ENCODE data around the gene NEMP2. TPM values are rescaled to one million over a fixed set of nuclear protein-coding genes. Genes with fewer than 3 reads are reported as not detected.

Gene NEMP2
- total RNA-seq, 2 experiments from 2014 or later, result 11.6 to 12.2 TPM

DNA sequence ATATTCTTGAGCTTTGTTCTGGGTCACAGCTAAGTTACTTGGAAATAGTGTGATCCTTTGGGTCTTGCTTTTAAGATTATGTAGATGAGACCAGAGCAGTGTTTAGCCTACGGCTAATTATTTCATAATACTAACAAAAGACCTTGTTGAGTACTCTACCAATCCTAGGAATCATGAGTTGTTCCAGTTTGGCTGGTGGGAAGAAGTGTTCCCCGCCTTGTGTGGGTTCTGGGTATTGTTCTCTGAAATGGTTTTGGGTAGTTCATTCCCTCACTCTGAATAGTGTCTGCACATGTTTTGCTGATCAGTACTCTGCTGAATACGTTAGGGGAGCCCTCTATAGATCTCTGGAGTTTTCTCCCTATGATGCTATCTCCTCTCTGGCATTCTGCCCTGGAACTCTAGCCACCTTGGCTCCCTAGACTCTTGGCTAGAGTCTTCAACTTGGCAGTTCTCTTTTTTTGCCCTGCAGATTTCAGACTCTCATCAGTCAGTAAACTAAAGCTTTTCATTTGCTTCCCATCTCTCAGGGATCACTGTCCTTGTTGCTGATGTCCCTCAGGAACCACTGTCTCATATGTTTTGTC is 48.4 kb downstream of the NEMP2 start:
- ChIA-PET CTCF (no interaction called here), POLR2A (no interaction called here)
- no peak for TF ChIP-seq CTCF (IDR thresholded peaks at IDR 0.05)
- Mint-ChIP-seq H3K9me3 (no peaks in the 10 kb centered on the region), H3K27ac (peak overlapping the region; percentile 41), H3K36me3 (ENCODE audit: low read depth) (peaks cover 82% of the 10 kb centered on the region), H3K4me3 (no peak overlapping the region), H3K4me1 (ENCODE audit: low read depth) (peaks cover 47% of the 10 kb centered on the region), H3K27me3 (no peaks in the 10 kb centered on the region)
- DNase-seq, result no peak
- intact Hi-C loops (cut with DNase I, micrococcal nuclease), result loop anchor here in 1 of 2 experiments (10.0 kb wide), 1 partner anchor 101 kb away; no protein-coding TSS in a partner anchor
- H3K36me3 ChIP-seq (ENCODE audit: insufficient read depth, low read length), result peaks cover 27% of the 10 kb centered on the region
- peaks cover 4% of the 10 kb centered on the region for H3K4me1 ChIP-seq (ENCODE audit: insufficient read depth, low read length)
- no peaks in the 10 kb centered on the region for H3K9me3 ChIP-seq (ENCODE audit: control insufficient read depth in 1 of 2, insufficient read depth in 1 of 2, low read length in 2 of 2)
- no peaks in the 10 kb centered on the region for H3K27me3 ChIP-seq (ENCODE audit: control insufficient read depth in 1 of 2, insufficient read depth in 2 of 2, low read length in 2 of 2)
- H3K27ac ChIP-seq (ENCODE audit: low read depth in 1 of 2, low read length in 2 of 2), result no peak overlapping the region
- no peak for ATAC-seq (ENCODE audit: poor library complexity)
- no peak overlapping the region for H3K4me3 ChIP-seq (ENCODE audit: low read length)

- H3K36me3 Mint-ChIP-seq (ENCODE audit: low read depth), result peaks cover 54% of the 10 kb centered on the region
- no peaks in the 10 kb centered on the region for H3K27me3 Mint-ChIP-seq
- intact Hi-C loops (cut with DNase I, micrococcal nuclease), result loop anchor here in 1 of 2 experiments (10.0 kb wide), 1 partner anchor 98 kb away; no protein-coding TSS in a partner anchor
- no peaks in the 10 kb centered on the region for H3K27me3 ChIP-seq (ENCODE audit: control insufficient read depth in 1 of 2, insufficient read depth in 2 of 2, low read length in 2 of 2)
- POLR2A ChIA-PET, result interaction anchor here (0.7 to 0.8 kb wide), 2 partner anchors 12 to 176 kb away, joined by 3 to 4 read pairs; no protein-coding TSS in a partner anchor
- no peaks in the 10 kb centered on the region for H3K9me3 ChIP-seq (ENCODE audit: control insufficient read depth in 1 of 2, insufficient read depth in 1 of 2, low read length in 2 of 2)
- H3K27ac ChIP-seq (ENCODE audit: low read depth in 1 of 2, low read length in 2 of 2), result no peak overlapping the region
- DNase-seq (no peak), ATAC-seq (ENCODE audit: poor library complexity) (no peak)
- no peaks in the 10 kb centered on the region for H3K4me1 ChIP-seq (ENCODE audit: insufficient read depth, low read length)
- no peak for TF ChIP-seq CTCF (IDR thresholded peaks at IDR 0.05)
- peaks cover 46% of the 10 kb centered on the region for H3K4me1 Mint-ChIP-seq (ENCODE audit: low read depth)
- CTCF ChIA-PET, result no interaction called here
- H3K27ac Mint-ChIP-seq, result no peak overlapping the region
- H3K4me3 Mint-ChIP-seq, result no peak overlapping the region
- H3K36me3 ChIP-seq (ENCODE audit: insufficient read depth, low read length), result no peaks in the 10 kb centered on the region
- no peaks in the 10 kb centered on the region for H3K9me3 Mint-ChIP-seq
- H3K4me3 ChIP-seq (ENCODE audit: low read length), result no peak overlapping the region
Observed at GRCh38 chr2:190482451-190482850, 52.1 kb downstream of the NEMP2 start.

- TF ChIP-seq CTCF (IDR thresholded peaks at IDR 0.05), result no peak
- H3K4me1 Mint-ChIP-seq (ENCODE audit: low read depth), result peaks cover 43% of the 10 kb centered on the region
- POLR2A ChIA-PET, result interaction anchor here (1.4 kb wide), 1 partner anchor 53 kb away, joined by 4 read pairs; the partner anchor contains the start of gene NEMP2
Observed at GRCh38 chr2:190481339-190481738, 53.2 kb downstream of the NEMP2 start.

More at GRCh38 chr2:190481339-190481738, 53.2 kb downstream of the NEMP2 start:
- H3K27me3 Mint-ChIP-seq, result no peaks in the 10 kb centered on the region
- no peak overlapping the region for H3K27ac Mint-ChIP-seq
- Histone ChIP-seq H3K9me3 (ENCODE audit: control insufficient read depth in 1 of 2, insufficient read depth in 1 of 2, low read length in 2 of 2) (no peaks in the 10 kb centered on the region), H3K4me3 (ENCODE audit: low read length) (no peak overlapping the region), H3K27ac (ENCODE audit: low read depth in 1 of 2, low read length in 2 of 2) (no peak overlapping the region), H3K4me1 (ENCODE audit: insufficient read depth, low read length) (no peaks in the 10 kb centered on the region), H3K36me3 (ENCODE audit: insufficient read depth, low read length) (no peaks in the 10 kb centered on the region), H3K27me3 (ENCODE audit: control insufficient read depth in 1 of 2, insufficient read depth in 2 of 2, low read length in 2 of 2) (no peaks in the 10 kb centered on the region)
- DNase-seq, result no peak
- CTCF ChIA-PET, result no interaction called here
- peaks cover 44% of the 10 kb centered on the region for H3K36me3 Mint-ChIP-seq (ENCODE audit: low read depth)
- H3K4me3 Mint-ChIP-seq, result no peak overlapping the region
- intact Hi-C loops (cut with DNase I, micrococcal nuclease), result loop anchor here in 1 of 2 experiments (10.0 kb wide), 1 partner anchor 97 kb away; no protein-coding TSS in a partner anchor
- H3K9me3 Mint-ChIP-seq, result no peaks in the 10 kb centered on the region
- ATAC-seq (ENCODE audit: poor library complexity), result no peak
